Endothelial cell of umbilical vein (primary cell): ENCODE data around the gene ZNF775. TPM values are rescaled to one million over a fixed set of nuclear protein-coding genes. Genes with fewer than 3 reads are reported as not detected.

ENCODE experiments used
- BruUV-seq: library from RNA; stranded (reverse); fragments of 400-500 nt; replicated peaks from 2 replicates; lab custom pipeline; 2021; lab: Mats Ljungman, UMichigan
- CTCF ChIA-PET: fragments of 300-600, 350-600 bp; sonication (Branson Sonifier 250); formaldehyde crosslinking; loops from one replicate; lab custom pipeline; 2021; ENCODE audit warnings: antibody characterized with exemption, inconsistent platforms; lab: Charles Lee
- POLR2A ChIA-PET: fragments of 300-600, 350-600 bp; sonication (Branson Sonifier 250); formaldehyde crosslinking; loops from one replicate; lab custom pipeline; 2021; ENCODE audit warnings: antibody characterized with exemption, inconsistent platforms; lab: Charles Lee
- DNase-seq: peaks from one replicate; pipeline ENCODE4 v3.0.0-alpha.2; 2011; ENCODE audit warnings: low read depth, low spot score
- FAIRE-seq: peaks from 2 replicates; lab custom pipeline; 2011; peaks lifted over from hg19 to GRCh38; lab: Jason Lieb, UNC
- H2AFZ ChIP-seq: 2 replicates; pipeline ENCODE4 v1.6.0; 2012; ENCODE audit warnings: low read depth, low read length, control low read depth, inconsistent platforms
- H3K27ac ChIP-seq: 2 replicates; pipeline ENCODE4 v1.5.1; 2011; ENCODE audit warnings: low read depth, mild to moderate bottlenecking, control low read depth, low read length, moderate library complexity; ENCODE audit not compliant: insufficient read depth
- H3K27me3 ChIP-seq, 2 experiments: 2 replicates each; pipeline versions ENCODE4 v1.6.0 to v1.6.1; 2011; ENCODE audit warnings: low read length in 2 of 2, mixed read lengths in 1 of 2; ENCODE audit not compliant: control insufficient read depth in 2 of 2, insufficient read depth in 2 of 2
- H3K36me3 ChIP-seq, 2 experiments: 2 replicates in 1 of 2; 3 replicates in 1 of 2; pipeline ENCODE4 v1.5.1; 2011; ENCODE audit warnings: low read length in 2 of 2, mild to moderate bottlenecking in 1 of 2, moderate library complexity in 1 of 2; ENCODE audit not compliant: control insufficient read depth in 2 of 2, insufficient read depth in 2 of 2; ENCODE audit errors: extremely low read depth in 1 of 2
- H3K4me1 ChIP-seq: 3 replicates; pipeline ENCODE4 v1.5.1; 2011; ENCODE audit warnings: mild to moderate bottlenecking, low read length; ENCODE audit not compliant: control insufficient read depth, insufficient read depth; ENCODE audit errors: extremely low read depth
- H3K4me2 ChIP-seq: 2 replicates; pipeline ENCODE4 v1.6.1; 2011; ENCODE audit warnings: low read length, control low read depth, mixed read lengths; ENCODE audit not compliant: insufficient read depth
- H3K4me3 ChIP-seq, 3 experiments: fragments of 200-600 bp in 1 of 3; sonication (generic), shearing (Covaris generic) in 1 of 3; replicated peaks in 1 of 3; 2 replicates each; pipeline ENCODE4 v1.5.1; 2011 to 2016; ENCODE audit warnings: control low read depth in 3 of 3, low read length in 3 of 3, mild to moderate bottlenecking in 2 of 3, inconsistent platforms in 1 of 3, low read depth in 1 of 3, moderate library complexity in 1 of 3; ENCODE audit not compliant: insufficient read depth in 1 of 3
- H3K79me2 ChIP-seq: 2 replicates; pipeline ENCODE4 v1.6.0; 2012; ENCODE audit warnings: low read length, inconsistent platforms; ENCODE audit not compliant: control insufficient read depth, insufficient read depth
- H3K9ac ChIP-seq: replicated peaks from 2 replicates; pipeline ENCODE3; 2011; ENCODE audit warnings: low read length, control low read depth; ENCODE audit not compliant: insufficient read depth; ENCODE audit errors: extremely low read depth
- H3K9me1 ChIP-seq: replicated peaks from 3 replicates; pipeline ENCODE4 v1.6.0; 2011; ENCODE audit warnings: mild to moderate bottlenecking, low read length; ENCODE audit not compliant: control insufficient read depth, insufficient read depth; ENCODE audit errors: extremely low read depth
- H3K9me3 ChIP-seq: replicated peaks from 2 replicates; pipeline ENCODE4 v1.5.1; 2012; ENCODE audit warnings: low read length, inconsistent platforms; ENCODE audit not compliant: control insufficient read depth, insufficient read depth
- H4K20me1 ChIP-seq: replicated peaks from 2 replicates; pipeline ENCODE3; 2011; ENCODE audit warnings: mild to moderate bottlenecking, low read length; ENCODE audit not compliant: control insufficient read depth, insufficient read depth; ENCODE audit errors: extremely low read depth
- EZH2 ChIP-seq: IDR thresholded peaks from 2 replicates; pipeline ENCODE4 v1.6.1; 2012; ENCODE audit warnings: borderline replicate concordance, low read depth, mild to moderate bottlenecking, moderate library complexity, low read length, inconsistent platforms; ENCODE audit not compliant: severe bottlenecking
- FOS ChIP-seq: IDR thresholded peaks from 2 replicates; pipeline ENCODE4 v1.6.1; 2011; ENCODE audit warnings: mild to moderate bottlenecking, low read length, moderate library complexity, borderline replicate concordance; ENCODE audit not compliant: insufficient read depth
- GATA2 ChIP-seq: IDR thresholded peaks from 2 replicates; pipeline ENCODE4 v1.7.0; 2011; ENCODE audit warnings: low read depth, mild to moderate bottlenecking, moderate library complexity, mixed read lengths, low read length; ENCODE audit not compliant: insufficient read length, insufficient read depth
- JUN ChIP-seq: IDR thresholded peaks from 2 replicates; pipeline ENCODE4 v1.6.1; 2011; ENCODE audit warnings: borderline replicate concordance, low read depth; ENCODE audit not compliant: insufficient read length, insufficient read depth
- MYC ChIP-seq: IDR thresholded peaks from one replicate; pipeline ENCODE4 v1.6.1; 2011; ENCODE audit warnings: mild to moderate bottlenecking, low read depth, low read length
- POLR2A ChIP-seq: IDR thresholded peaks from 2 replicates; pipeline ENCODE4 v1.6.1; 2012; ENCODE audit warnings: low read depth, mild to moderate bottlenecking, control low read depth, low read length
- POLR2AphosphoS5 ChIP-seq: IDR thresholded peaks from 2 replicates; pipeline ENCODE4 v1.6.1; 2012; ENCODE audit warnings: low read depth, mild to moderate bottlenecking, control low read depth, low read length, moderate library complexity; ENCODE audit not compliant: insufficient read depth
- dilution Hi-C: fragments of 300-500 bp; cut with MboI; formaldehyde crosslinking; loops from one replicate; pipeline ENCODE4 v1.15.0; 2019; ENCODE audit warnings: low sequenced_read_pairs; ENCODE audit not compliant: extremely low pct_ligation_motif_present
- intact Hi-C: fragments of 100-400 bp; cut with micrococcal nuclease; formaldehyde crosslinking; loops from one replicate; pipeline ENCODE4 v1.10.0; 2022
- polyA plus RNA-seq, 4 experiments: library from polyadenylated mRNA; depleted of rRNA in 3 of 4; stranded (reverse) in 3 of 4; unstranded in 1 of 4; fragments of >200 nt; gene quantifications; 2 replicates each; pipeline versions ENCODE4 v1.2.1 to v1.2.3, GENCODE V29; 2011 to 2012; ENCODE audit warnings: missing spikeins in 1 of 4
- total RNA-seq: library from RNA; stranded (reverse); gene quantifications from 2 replicates; pipeline ENCODE4 v1.2.3, GENCODE V29; 2021
- TF ChIP-seq, protein P1 (sequence below), 2 donors: IDR thresholded peaks; 1 replicate in 1 of 2; 2 replicates in 1 of 2; pipeline ENCODE4 v1.5.1; 2011; ENCODE audit warnings: low read length in 2 of 2, mild to moderate bottlenecking in 2 of 2, moderate library complexity in 2 of 2, control low read depth in 1 of 2, inconsistent platforms in 1 of 2, low read depth in 1 of 2; ENCODE audit not compliant: insufficient read depth in 1 of 2; ENCODE audit errors: extremely low read depth in 1 of 2
- TF ChIP-seq, protein P2 (sequence below): IDR thresholded peaks from 2 replicates; pipeline ENCODE4 v1.6.1; 2011; ENCODE audit not compliant: insufficient read depth, insufficient read length

The ZNF775 gene
- total and polyA plus RNA-seq, 2 donors (not counting 3 experiments of a cell fraction or from before 2014, with no cell fraction given): 5.8 to 8.3 TPM

DNA sequence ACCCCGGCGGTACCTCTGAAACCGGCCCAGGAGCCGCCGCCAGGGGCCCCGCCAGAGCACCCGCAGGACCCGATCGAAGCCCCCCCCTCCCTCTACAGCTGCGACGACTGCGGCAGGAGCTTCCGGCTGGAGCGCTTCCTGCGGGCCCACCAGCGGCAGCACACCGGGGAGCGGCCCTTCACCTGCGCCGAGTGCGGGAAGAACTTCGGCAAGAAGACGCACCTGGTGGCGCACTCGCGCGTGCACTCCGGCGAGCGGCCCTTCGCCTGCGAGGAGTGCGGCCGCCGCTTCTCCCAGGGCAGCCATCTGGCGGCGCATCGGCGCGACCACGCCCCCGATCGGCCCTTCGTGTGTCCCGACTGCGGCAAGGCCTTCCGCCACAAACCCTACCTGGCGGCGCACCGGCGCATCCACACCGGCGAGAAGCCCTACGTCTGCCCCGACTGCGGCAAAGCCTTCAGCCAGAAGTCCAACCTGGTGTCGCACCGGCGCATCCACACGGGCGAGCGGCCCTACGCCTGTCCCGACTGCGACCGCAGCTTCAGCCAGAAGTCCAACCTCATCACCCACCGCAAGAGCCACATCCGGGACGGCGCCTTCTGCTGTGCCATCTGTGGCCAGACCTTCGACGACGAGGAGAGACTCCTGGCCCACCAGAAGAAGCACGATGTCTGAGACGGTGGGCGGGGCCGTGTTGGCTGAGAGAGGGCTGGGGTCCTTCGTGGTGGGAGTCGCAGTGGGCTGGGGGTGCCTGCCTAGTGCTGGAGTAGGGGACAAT, 6.7 kb upstream of the ZNF775 start:
- POLR2A ChIA-PET: no interaction called here
- intact Hi-C loops (loop anchor here (10.0 kb wide), 1 partner anchor 192 kb away; the partner anchor contains the start of gene GIMAP4), dilution Hi-C loops (no loop called here)
- Histone ChIP-seq H3K27ac (no peak overlapping the region), H3K4me2 (no peak overlapping the region), H3K9ac (no peak overlapping the region), H3K4me3 (no peak overlapping the region), H3K9me1 (no peaks in the 10 kb centered on the region), H3K79me2 (peaks cover 54% of the 10 kb centered on the region), H3K27me3 (no peaks in the 10 kb centered on the region), H4K20me1 (no peaks in the 10 kb centered on the region), H3K4me1 (peaks cover 27% of the 10 kb centered on the region), H3K36me3 (peaks cover 15 to 37% of the 10 kb centered on the region in 2 experiments), H3K9me3 (no peaks in the 10 kb centered on the region), H2AFZ (no peak overlapping the region)
- BruUV-seq: no TSS peak
- FAIRE-seq (no peak), DNase-seq (no peak)
- CTCF ChIA-PET: no interaction called here
- TF ChIP-seq, protein P1, sequence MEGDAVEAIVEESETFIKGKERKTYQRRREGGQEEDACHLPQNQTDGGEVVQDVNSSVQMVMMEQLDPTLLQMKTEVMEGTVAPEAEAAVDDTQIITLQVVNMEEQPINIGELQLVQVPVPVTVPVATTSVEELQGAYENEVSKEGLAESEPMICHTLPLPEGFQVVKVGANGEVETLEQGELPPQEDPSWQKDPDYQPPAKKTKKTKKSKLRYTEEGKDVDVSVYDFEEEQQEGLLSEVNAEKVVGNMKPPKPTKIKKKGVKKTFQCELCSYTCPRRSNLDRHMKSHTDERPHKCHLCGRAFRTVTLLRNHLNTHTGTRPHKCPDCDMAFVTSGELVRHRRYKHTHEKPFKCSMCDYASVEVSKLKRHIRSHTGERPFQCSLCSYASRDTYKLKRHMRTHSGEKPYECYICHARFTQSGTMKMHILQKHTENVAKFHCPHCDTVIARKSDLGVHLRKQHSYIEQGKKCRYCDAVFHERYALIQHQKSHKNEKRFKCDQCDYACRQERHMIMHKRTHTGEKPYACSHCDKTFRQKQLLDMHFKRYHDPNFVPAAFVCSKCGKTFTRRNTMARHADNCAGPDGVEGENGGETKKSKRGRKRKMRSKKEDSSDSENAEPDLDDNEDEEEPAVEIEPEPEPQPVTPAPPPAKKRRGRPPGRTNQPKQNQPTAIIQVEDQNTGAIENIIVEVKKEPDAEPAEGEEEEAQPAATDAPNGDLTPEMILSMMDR (IDR thresholded peaks at IDR 0.05; ENCODE audit: extremely low read depth in 1 of 2, insufficient read depth in 1 of 2, low read depth in 1 of 2, low read length in 2 of 2): no peak
- TF ChIP-seq MYC: no peak
- no peak for TF ChIP-seq GATA2
- TF ChIP-seq POLR2AphosphoS5: no peak
- TF ChIP-seq, protein P2, sequence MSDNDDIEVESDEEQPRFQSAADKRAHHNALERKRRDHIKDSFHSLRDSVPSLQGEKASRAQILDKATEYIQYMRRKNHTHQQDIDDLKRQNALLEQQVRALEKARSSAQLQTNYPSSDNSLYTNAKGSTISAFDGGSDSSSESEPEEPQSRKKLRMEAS: no peak
- no peak for TF ChIP-seq FOS
- no peak for TF ChIP-seq JUN
- no peak for TF ChIP-seq EZH2
- TF ChIP-seq POLR2A: no peak
